Non-pigmented ciliary epithelial cell (primary cell): ENCODE results near the gene RHOD.

Experiments
- DNase-seq: peaks from one replicate; pipeline ENCODE4 v3.0.0-alpha.2; 2010; ENCODE audit warnings: low read depth

RHOD gene

GRCh38 chr11:67056267-67057204 is at the start of gene RHOD:
RHOD (plus strand) TSS chr11:67056847; CDS start chr11:67056903, 56 bp downstream.
- no peak for DNase-seq

- DNase-seq = no peak
These were observed 49.5 kb upstream of the RHOD start for GRCh38 chr11:67007126-67007525.

GRCh38 chr11:67010296-67010905 is 46.2 kb upstream of the RHOD start:
- DNase-seq = no peak

- no peak for DNase-seq
These were observed 43.1 kb upstream of the RHOD start for GRCh38 chr11:67013511-67014045.

- no peak for DNase-seq
These were observed 42.3 kb upstream of the RHOD start for GRCh38 chr11:67014343-67014742.

GRCh38 chr11:67015048-67015447 is 41.6 kb upstream of the RHOD start:
- DNase-seq = no peak

GRCh38 chr11:67016550-67016949 is 40.1 kb upstream of the RHOD start:
- no peak for DNase-seq

- no peak for DNase-seq
These were observed 35.7 kb upstream of the RHOD start for GRCh38 chr11:67020949-67021348.

- peak; percentile 27 for DNase-seq
These were observed 34.2 kb upstream of the RHOD start for GRCh38 chr11:67022341-67022933.

GRCh38 chr11:67022961-67023956 is 33.4 kb upstream of the RHOD start, which contains the start of gene SYT12:
SYT12 (plus strand) TSS chr11:67023134; CDS start chr11:67030145, 7,011 bp downstream.
- DNase-seq = no peak

GRCh38 chr11:67023957-67024353 is 32.7 kb upstream of the RHOD start:
- no peak for DNase-seq

- DNase-seq = no peak
These were observed 32.2 kb upstream of the RHOD start for GRCh38 chr11:67024410-67024809.

- no peak for DNase-seq
These were observed 31.7 kb upstream of the RHOD start for GRCh38 chr11:67024966-67025365.

- no peak for DNase-seq
These were observed 30.9 kb upstream of the RHOD start for GRCh38 chr11:67025750-67026149.

GRCh38 chr11:67026941-67027340 is 29.7 kb upstream of the RHOD start:
- no peak for DNase-seq

- no peak for DNase-seq
These were observed 29.1 kb upstream of the RHOD start for GRCh38 chr11:67027483-67027930.

- DNase-seq = no peak
These were observed 28.6 kb upstream of the RHOD start for GRCh38 chr11:67027943-67028542.

GRCh38 chr11:67029146-67029545 is 27.5 kb upstream of the RHOD start:
- DNase-seq = no peak

- no peak for DNase-seq
These were observed 25.7 kb upstream of the RHOD start for GRCh38 chr11:67030976-67031375.

GRCh38 chr11:67031791-67032561 is 24.7 kb upstream of the RHOD start:
- no peak for DNase-seq
